ENCODE measurements around the gene FAM110A.
"Not testable (repeated sequence)": the region's sequence is repeated elsewhere in the genome, so short reads cannot be mapped to it uniquely, and the experiment has no call there.

FAM110A gene

GRCh38 chr20:844473-845225 is 11.1 kb downstream of the FAM110A start:
- peak in 11 of 14 donors; percentile 6 to 88 (median 59) for DNase-seq

- no peak for DNase-seq
Observed at GRCh38 chr20:845226-845868, 11.8 kb downstream of the FAM110A start.

GRCh38 chr20:845941-846893 is 12.7 kb downstream of the FAM110A start:
- DNase-seq: peak in 1 of 14 donors; percentile 21

GRCh38 chr20:846894-847278 is 13.4 kb downstream of the FAM110A start:
- DNase-seq: peak in 6 of 14 donors; percentile 6 to 22 (median 10)

GRCh38 chr20:848193-848592 is 14.7 kb downstream of the FAM110A start:
- no peak for DNase-seq

- not testable (repeated sequence) for DNase-seq
Observed at GRCh38 chr20:848731-849130, 15.2 kb downstream of the FAM110A start.

GRCh38 chr20:853406-853996 is 20.0 kb downstream of the FAM110A start:
- DNase-seq: no peak

GRCh38 chr20:854601-855000 is 21.1 kb downstream of the FAM110A start:
- no peak for DNase-seq

- no peak for DNase-seq
Observed at GRCh38 chr20:855466-856360, 22.2 kb downstream of the FAM110A start.

GRCh38 chr20:856361-856775 is 22.9 kb downstream of the FAM110A start:
- no peak for DNase-seq

GRCh38 chr20:858011-858410 is 24.5 kb downstream of the FAM110A start:
- DNase-seq: no peak

GRCh38 chr20:859751-860231 is 26.3 kb downstream of the FAM110A start:
- no peak for DNase-seq

GRCh38 chr20:860891-861290 is 27.4 kb downstream of the FAM110A start:
- no peak for DNase-seq

- no peak for DNase-seq
Observed at GRCh38 chr20:865440-865839, 31.9 kb downstream of the FAM110A start.

- DNase-seq: no peak
Observed at GRCh38 chr20:868279-868678, 34.8 kb downstream of the FAM110A start.

- no peak for DNase-seq
Observed at GRCh38 chr20:869606-870005, 36.1 kb downstream of the FAM110A start.

GRCh38 chr20:870758-871157 is 37.2 kb downstream of the FAM110A start:
- DNase-seq: no peak

- no peak for DNase-seq
Observed at GRCh38 chr20:871436-871835, 37.9 kb downstream of the FAM110A start.

GRCh38 chr20:871948-872347 is 38.4 kb downstream of the FAM110A start:
- DNase-seq: no peak

- DNase-seq: no peak
Observed at GRCh38 chr20:872855-873520, 39.5 kb downstream of the FAM110A start.
